CD4-positive, alpha-beta T cell treated with Interferon alpha-2 for 1 hour (primary cell): Measurements from ENCODE around the gene ELOVL2.
"Not testable (repeated sequence)": the region's sequence is repeated elsewhere in the genome, so short reads cannot be mapped to it uniquely, and the experiment has no call there.

Experiments
- DNase-seq, 2 donors: peaks; one replicate each; pipeline ENCODE4 v3.0.0-alpha.2; 2020 to 2022

Gene ELOVL2

GRCh38 chr6:11018225-11018624, 25.9 kb downstream of the ELOVL2 start:
- DNase-seq: no peak

- DNase-seq: no peak
These were observed 27.0 kb downstream of the ELOVL2 start for GRCh38 chr6:11017090-11017489.

GRCh38 chr6:11016452-11016851, 27.7 kb downstream of the ELOVL2 start:
- DNase-seq: no peak

GRCh38 chr6:11015102-11015501, 29.0 kb downstream of the ELOVL2 start:
- no peak for DNase-seq

GRCh38 chr6:11013721-11014070, 30.4 kb downstream of the ELOVL2 start:
- no peak for DNase-seq

- no peak for DNase-seq
These were observed 31.0 kb downstream of the ELOVL2 start for GRCh38 chr6:11012976-11013720.

- DNase-seq: no peak
These were observed 31.8 kb downstream of the ELOVL2 start for GRCh38 chr6:11012295-11012754.

GRCh38 chr6:11011787-11012234, 32.3 kb downstream of the ELOVL2 start:
- no peak for DNase-seq

GRCh38 chr6:11009353-11009752, 34.8 kb downstream of the ELOVL2 start:
- DNase-seq: no peak

- no peak for DNase-seq
These were observed 35.3 kb downstream of the ELOVL2 start for GRCh38 chr6:11008821-11009220.

GRCh38 chr6:11007715-11008608, 36.1 kb downstream of the ELOVL2 start:
- DNase-seq: no peak

GRCh38 chr6:11006061-11006460, 38.0 kb downstream of the ELOVL2 start:
- no peak for DNase-seq

GRCh38 chr6:11003297-11003696, 40.8 kb downstream of the ELOVL2 start:
- not testable (repeated sequence) for DNase-seq

GRCh38 chr6:11002176-11002575, 41.9 kb downstream of the ELOVL2 start:
- no peak for DNase-seq

GRCh38 chr6:10999994-11000393, 44.1 kb downstream of the ELOVL2 start:
- no peak for DNase-seq

GRCh38 chr6:10995114-10995707, 48.9 kb downstream of the ELOVL2 start:
- no peak for DNase-seq

GRCh38 chr6:10993896-10994295, 50.2 kb downstream of the ELOVL2 start:
- DNase-seq: no peak

- DNase-seq: no peak
These were observed 53.0 kb downstream of the ELOVL2 start for GRCh38 chr6:10991115-10991514.

- DNase-seq: no peak
These were observed 54.5 kb downstream of the ELOVL2 start for GRCh38 chr6:10989587-10989986.

GRCh38 chr6:10984959-10985358, 59.1 kb downstream of the ELOVL2 start:
- DNase-seq: not testable (repeated sequence)

GRCh38 chr6:10981409-10981808, 62.7 kb downstream of the ELOVL2 start:
- DNase-seq: no peak

- DNase-seq: no peak
These were observed 64.5 kb downstream of the ELOVL2 start for GRCh38 chr6:10979603-10980002.

- no peak for DNase-seq
These were observed 66.7 kb downstream of the ELOVL2 start for GRCh38 chr6:10977231-10977968.
